PC-3 (cell line): ENCODE results near the gene KLHL11. TPM values are rescaled to one million over a fixed set of nuclear protein-coding genes. Genes with fewer than 3 reads are reported as not detected.

ENCODE experiments used
- ATAC-seq: fragments of 200-7000 bp; cut with Tn5 transposase; 2 replicates; pipeline ENCODE4 v1.9.1; 2020; ENCODE audit warnings: mild to moderate bottlenecking, moderate library complexity
- BruUV-seq: library from RNA; stranded (reverse); fragments of 400-500 nt; replicated peaks from 2 replicates; lab custom pipeline; 2021; lab: Mats Ljungman, UMichigan
- CTCF ChIA-PET: fragments of 300-600 bp; sonication (Branson Sonifier 250); formaldehyde crosslinking; loops from one replicate; lab custom pipeline; 2022; ENCODE audit warnings: antibody characterized with exemption; lab: Charles Lee
- POLR2A ChIA-PET: fragments of 300-600 bp; sonication (Branson Sonifier 250); formaldehyde crosslinking; loops from one replicate; lab custom pipeline; 2022; ENCODE audit warnings: antibody characterized with exemption; ENCODE audit not compliant: unreplicated experiment; lab: Charles Lee
- DNase-seq: peaks from one replicate; pipeline ENCODE4 v3.0.0-alpha.2; 2015
- H2AFZ ChIP-seq: fragments of 300-600 bp; sonication (generic); 2 replicates; pipeline ENCODE4 v1.6.0; 2016; ENCODE audit warnings: antibody characterized with exemption, low read length
- H3F3A ChIP-seq: fragments of 300-600 bp; sonication (generic); one replicate; pipeline ENCODE4 v1.6.0; 2017; ENCODE audit warnings: antibody characterized with exemption, low read length, control low read depth, mild to moderate bottlenecking; ENCODE audit not compliant: unreplicated experiment
- H3K27ac ChIP-seq: fragments of 300-600 bp; sonication (generic); 2 replicates; pipeline ENCODE4 v1.5.1; 2016; ENCODE audit warnings: mild to moderate bottlenecking, low read length
- H3K27me3 ChIP-seq: fragments of 300-600 bp; sonication (generic); 2 replicates; pipeline ENCODE4 v1.6.1; 2016; ENCODE audit warnings: low read length, mixed read lengths
- H3K36me3 ChIP-seq: fragments of 300-600 bp; sonication (generic); 2 replicates; pipeline ENCODE4 v1.6.1; 2016; ENCODE audit warnings: low read depth, mixed run types, low read length, mixed read lengths
- H3K4me1 ChIP-seq: fragments of 300-600 bp; sonication (generic); 2 replicates; pipeline ENCODE4 v1.5.1; 2016; ENCODE audit warnings: low read length; ENCODE audit not compliant: insufficient read depth
- H3K4me2 ChIP-seq: fragments of 300-600 bp; sonication (generic); 2 replicates; pipeline ENCODE4 v1.6.0; 2016; ENCODE audit warnings: low read length
- H3K4me3 ChIP-seq: fragments of 300-600 bp; sonication (generic); 2 replicates; pipeline ENCODE4 v1.5.1; 2016; ENCODE audit warnings: mild to moderate bottlenecking, low read length, mixed read lengths
- H3K79me2 ChIP-seq: fragments of 300-600 bp; sonication (generic); 2 replicates; pipeline ENCODE4 v1.6.1; 2017; ENCODE audit warnings: low read length, mixed read lengths
- H3K9ac ChIP-seq: fragments of 300-600 bp; sonication (generic); 2 replicates; pipeline ENCODE4 v1.6.0; 2016; ENCODE audit warnings: mild to moderate bottlenecking, low read length
- H3K9me2 ChIP-seq: fragments of 300-600 bp; sonication (generic); replicated peaks from 2 replicates; pipeline ENCODE4 v1.6.1; 2016; ENCODE audit warnings: mixed run types, low read length, mixed read lengths
- H3K9me3 ChIP-seq: fragments of 300-600 bp; sonication (generic); 2 replicates; pipeline ENCODE4 v1.6.1; 2016; ENCODE audit warnings: low read length, mixed read lengths
- H4K20me1 ChIP-seq: fragments of 300-600 bp; sonication (generic); 2 replicates; pipeline ENCODE4 v1.6.1; 2016; ENCODE audit warnings: low read length, mixed read lengths
- CTCF ChIP-seq: fragments of 300-600 bp; sonication (generic); conservative IDR thresholded peaks from 2 replicates; pipeline ENCODE4 v1.5.1; 2017; ENCODE audit warnings: antibody characterized with exemption, low read depth, mild to moderate bottlenecking, low read length
- EZH2 ChIP-seq: fragments of 300-600 bp; sonication (generic); IDR thresholded peaks from one replicate; pipeline ENCODE4 v1.6.1; 2017; ENCODE audit warnings: antibody characterized with exemption, mild to moderate bottlenecking, low read length; ENCODE audit not compliant: unreplicated experiment
- EZH2phosphoT487 ChIP-seq: fragments of 300-600 bp; sonication (generic); IDR thresholded peaks from 2 replicates; pipeline ENCODE4 v1.6.1; 2018; ENCODE audit warnings: mild to moderate bottlenecking, antibody characterized with exemption, low read length, borderline replicate concordance
- intact Hi-C: fragments of 100-400 bp; cut with micrococcal nuclease; formaldehyde crosslinking; loops from 2 replicates; pipeline ENCODE4 v1.9.0; 2023
- total RNA-seq: library from RNA; depleted of rRNA; stranded (reverse); fragments of >200 nt; gene quantifications from 2 replicates; pipeline ENCODE4 v1.2.3, GENCODE V29; 2014

The KLHL11 gene
- total RNA-seq, 1 experiment from 2014 or later, result 19.9 TPM

- H3K27ac ChIP-seq, result peak within 1 kb of the TSS; percentile 65
Observed at GRCh38 chr17:41812381-41813151, 52.7 kb downstream of the KLHL11 start, which contains the start of gene FKBP10. Gene FKBP10 (plus strand): TSS chr17:41813004. CDS start chr17:41813035, 31 bp downstream.

GRCh38 chr17:41811549-41812380, 53.5 kb downstream of the KLHL11 start, which contains the start of gene P3H4:
Gene P3H4 (minus strand): TSS chr17:41811949. CDS start chr17:41811915, 34 bp downstream.
- Histone ChIP-seq H3K4me3 (peak within 1 kb of the TSS; percentile 85), H3K9ac (peak within 1 kb of the TSS; percentile 83), H3K36me3 (no peaks in the 10 kb centered on the region), H3K9me2 (no peaks in the 10 kb centered on the region), H3K79me2 (peaks cover 49% of the 10 kb centered on the region), H3F3A (no peaks in the 10 kb centered on the region), H3K27me3 (no peaks in the 10 kb centered on the region), H3K4me1 (peaks cover 27% of the 10 kb centered on the region), H3K9me3 (no peaks in the 10 kb centered on the region), H3K27ac (peak within 1 kb of the TSS; percentile 65), H3K4me2 (peak within 1 kb of the TSS; percentile 99), H4K20me1 (no peaks in the 10 kb centered on the region), H2AFZ (peak within 1 kb of the TSS; percentile 88)
- BruUV-seq, result no TSS peak
- DNase-seq, result peak; percentile 70
- CTCF ChIA-PET, result interaction anchor here (0.5 to 0.6 kb wide), 2 partner anchors 27 to 947 kb away, joined by 3 read pairs; no protein-coding TSS in a partner anchor
- peak; percentile 52 for TF ChIP-seq CTCF
- no peak for TF ChIP-seq EZH2phosphoT487
- POLR2A ChIA-PET, result interaction anchor here (0.5 kb wide), 1 partner anchor 94 kb away, joined by 3 read pairs; no protein-coding TSS in a partner anchor
- peak; percentile 72 for ATAC-seq
- intact Hi-C loops, result no loop called here

More at GRCh38 chr17:41812381-41813151, 52.7 kb downstream of the KLHL11 start, which contains the start of gene FKBP10:
- H2AFZ ChIP-seq, result peak within 1 kb of the TSS; percentile 88
- intact Hi-C loops, result no loop called here
- no peaks in the 10 kb centered on the region for H3K27me3 ChIP-seq
- H4K20me1 ChIP-seq, result no peaks in the 10 kb centered on the region
- H3K36me3 ChIP-seq, result no peaks in the 10 kb centered on the region
- no TSS peak for BruUV-seq
- peak within 1 kb of the TSS; percentile 99 for H3K4me2 ChIP-seq
- H3K9ac ChIP-seq, result peak within 1 kb of the TSS; percentile 83
- peaks cover 49% of the 10 kb centered on the region for H3K79me2 ChIP-seq
- POLR2A ChIA-PET, result interaction anchor here (0.5 kb wide), 1 partner anchor 95 kb away, joined by 3 read pairs; no protein-coding TSS in a partner anchor
- peak; percentile 68 for DNase-seq
- H3K4me3 ChIP-seq, result peak within 1 kb of the TSS; percentile 85
- TF ChIP-seq EZH2phosphoT487, result no peak
- TF ChIP-seq CTCF, result no peak
- TF ChIP-seq EZH2, result no peak
- CTCF ChIA-PET, result no interaction called here
- ATAC-seq, result peak; percentile 40
- no peaks in the 10 kb centered on the region for H3F3A ChIP-seq
- peaks cover 27% of the 10 kb centered on the region for H3K4me1 ChIP-seq
- no peaks in the 10 kb centered on the region for H3K9me3 ChIP-seq
- no peaks in the 10 kb centered on the region for H3K9me2 ChIP-seq
